Activated CD4-positive, alpha-beta T cell treated with anti-CD3 and anti-CD28 coated beads, Interleukin-2, amount 50 U/mL, for 1 hour (primary cell): ENCODE data around the gene MB21D2.
A peak's percentile ranks its signal among the peaks of the same experiment; 100 is the strongest.

ENCODE experiments used
- DNase-seq: peaks from one replicate; pipeline ENCODE4 v3.0.0-alpha.2; 2020

MB21D2 gene

DNA sequence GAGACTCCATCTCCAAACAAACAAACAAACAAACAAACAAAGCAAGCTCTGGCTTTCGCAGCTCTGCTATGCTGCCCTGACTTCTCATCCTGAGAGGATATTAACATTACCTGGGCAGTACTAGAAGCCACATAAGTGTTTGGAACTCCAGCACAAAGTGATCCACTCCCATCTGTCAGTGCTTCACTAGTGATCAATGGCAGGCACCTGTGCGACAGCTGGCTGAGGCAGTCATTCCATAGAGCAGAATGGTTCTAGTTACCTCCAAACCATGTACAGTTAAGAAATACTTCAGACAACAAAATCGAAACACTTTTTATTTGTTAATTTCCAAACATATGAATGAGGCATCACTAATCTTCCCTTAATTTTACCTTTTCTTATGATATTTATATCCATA is 2.8 kb upstream of the MB21D2 start:
- no peak for DNase-seq

DNA sequence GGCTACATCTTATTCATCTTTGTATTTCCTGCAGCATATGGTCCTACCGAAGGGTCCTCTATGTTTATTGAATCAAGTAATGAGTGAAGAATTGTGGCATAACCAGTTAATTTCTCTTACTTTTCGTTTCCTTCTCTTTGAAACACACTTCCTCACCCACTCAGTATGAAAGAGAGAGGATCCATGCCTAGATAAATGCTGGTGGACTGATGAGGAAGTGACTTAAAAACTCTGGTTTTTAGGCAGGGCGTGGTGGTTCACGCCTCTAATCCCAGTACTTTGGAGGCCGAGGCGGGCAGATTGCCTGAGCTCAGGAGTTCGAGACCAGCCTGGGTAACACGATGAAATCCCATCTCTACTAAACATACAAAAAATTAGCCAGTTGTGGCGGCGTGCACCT is 2.2 kb upstream of the MB21D2 start:
- no peak for DNase-seq

DNA sequence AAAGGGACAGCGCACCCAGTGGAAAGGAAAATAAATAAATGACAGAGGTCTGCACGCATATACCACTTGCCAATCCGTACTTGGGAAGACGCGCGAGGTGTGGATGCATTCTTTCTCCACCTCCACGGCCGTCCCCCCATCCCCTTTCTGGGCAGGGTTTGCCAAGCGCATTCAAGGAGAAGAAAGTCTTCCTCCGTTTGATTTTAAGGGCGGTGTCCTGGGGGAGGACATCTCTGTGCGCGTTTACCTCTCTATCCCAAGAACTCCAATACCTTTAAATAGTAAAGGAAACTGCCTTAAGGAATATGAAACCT is 576 bp upstream of the MB21D2 start:
- no peak for DNase-seq

DNA sequence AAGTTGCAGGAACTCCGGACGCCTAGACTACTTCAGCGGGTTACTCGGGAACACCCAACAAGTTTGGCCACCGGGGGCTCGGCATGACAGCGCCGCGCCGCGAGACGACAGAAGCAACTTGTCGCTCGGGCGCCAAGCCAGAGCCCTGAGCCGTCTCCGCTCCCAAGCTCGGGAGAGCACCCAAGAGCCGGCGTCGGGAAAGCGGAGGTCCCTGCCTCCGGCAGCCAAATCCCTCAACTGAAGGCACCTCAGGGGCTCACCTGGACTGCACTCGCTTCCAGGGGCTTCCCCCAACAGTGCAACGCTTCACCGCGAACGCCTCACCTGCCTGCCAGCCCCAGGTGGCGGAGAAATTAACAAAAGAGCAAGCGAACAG is 640 bp downstream of the MB21D2 start:
- peak; percentile 22 for DNase-seq

DNA sequence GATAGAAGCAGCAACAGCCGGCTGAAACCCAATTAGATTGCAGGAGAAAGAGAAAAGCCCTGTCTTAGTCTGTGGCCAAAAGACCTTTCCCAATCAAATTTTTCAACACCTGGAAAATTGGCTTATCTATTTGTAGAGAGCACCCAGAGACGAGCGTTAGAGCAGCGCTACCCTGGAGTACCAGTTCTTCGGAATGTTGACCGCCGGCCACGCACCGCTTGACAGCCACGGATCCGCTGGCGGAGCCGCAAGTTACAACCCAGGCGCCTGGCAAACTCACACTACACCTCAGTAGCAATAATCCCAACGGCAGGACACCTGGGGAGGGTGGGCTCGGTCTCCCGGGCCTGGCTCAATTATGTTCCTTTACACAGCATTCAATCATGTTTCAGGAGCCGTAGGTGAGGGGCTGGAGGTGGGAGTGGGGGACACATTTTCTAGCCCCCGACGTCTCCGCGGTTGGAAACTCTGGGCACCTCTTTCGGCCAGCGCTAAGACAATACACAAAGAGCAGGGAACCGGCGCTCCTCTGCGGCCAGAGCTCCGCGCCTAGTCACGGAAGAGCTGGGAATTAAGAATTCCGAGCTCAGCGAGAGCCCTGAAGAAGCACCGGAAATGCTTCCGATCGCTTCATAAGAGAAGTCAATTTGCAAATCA is 1.2 kb downstream of the MB21D2 start:
- no peak for DNase-seq

DNA sequence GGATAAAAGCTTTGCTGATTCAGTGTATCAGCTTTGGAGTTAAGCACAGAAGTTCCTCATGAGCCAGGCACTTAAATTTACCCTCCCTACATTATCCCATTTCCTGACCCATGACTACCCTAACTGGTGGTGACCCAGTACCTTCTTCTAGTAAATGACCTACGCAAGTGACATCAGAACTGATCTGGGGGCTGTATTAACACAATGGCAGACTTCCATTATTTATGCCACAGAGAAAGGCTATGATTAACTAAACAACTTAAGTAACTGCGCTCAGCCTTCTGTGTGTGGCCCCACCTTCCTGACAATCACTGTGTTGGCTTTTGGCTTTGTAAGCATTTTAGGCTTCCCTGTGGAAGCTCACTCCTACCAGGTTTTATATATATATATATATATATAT is 1.9 kb downstream of the MB21D2 start:
- no peak for DNase-seq

DNA sequence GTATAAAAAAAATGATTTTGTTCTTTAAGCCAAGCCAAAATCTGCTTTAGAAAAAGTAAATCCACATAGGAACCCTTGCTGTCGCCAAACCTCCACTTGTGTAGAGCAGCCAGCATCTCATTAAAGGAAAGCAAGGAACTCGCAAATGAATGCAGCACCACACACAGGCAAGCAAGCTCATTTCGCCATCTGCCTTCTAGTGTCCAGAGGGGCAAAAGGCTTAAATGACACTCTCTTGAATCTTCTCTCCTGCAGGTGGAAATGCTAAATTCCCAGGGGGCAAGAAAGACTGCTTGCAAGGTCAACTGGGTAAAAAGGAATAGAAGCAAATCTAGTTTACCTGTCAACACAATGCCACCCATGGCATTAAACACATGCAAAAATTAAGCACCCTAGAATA is 2.4 kb downstream of the MB21D2 start:
- no peak for DNase-seq

DNA sequence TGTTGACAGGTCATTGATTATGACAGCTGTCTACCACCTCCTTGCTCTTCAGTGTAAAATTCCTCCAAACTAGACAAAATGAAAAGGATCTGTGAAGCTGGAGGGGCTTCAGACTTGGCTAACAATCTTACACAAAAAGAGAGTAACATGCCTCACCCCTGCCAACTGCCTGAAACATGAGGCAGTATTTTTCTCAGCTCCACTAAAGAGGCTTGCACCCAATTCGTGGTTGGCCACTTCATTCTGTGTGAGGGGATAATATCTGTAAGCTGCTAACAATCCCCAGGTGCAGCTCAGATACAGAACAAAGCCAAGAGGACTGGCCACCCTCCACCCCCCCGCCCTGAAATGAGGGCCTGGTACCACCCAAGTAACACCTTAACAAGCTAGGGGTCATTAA is 2.8 kb downstream of the MB21D2 start:
- no peak for DNase-seq

DNA sequence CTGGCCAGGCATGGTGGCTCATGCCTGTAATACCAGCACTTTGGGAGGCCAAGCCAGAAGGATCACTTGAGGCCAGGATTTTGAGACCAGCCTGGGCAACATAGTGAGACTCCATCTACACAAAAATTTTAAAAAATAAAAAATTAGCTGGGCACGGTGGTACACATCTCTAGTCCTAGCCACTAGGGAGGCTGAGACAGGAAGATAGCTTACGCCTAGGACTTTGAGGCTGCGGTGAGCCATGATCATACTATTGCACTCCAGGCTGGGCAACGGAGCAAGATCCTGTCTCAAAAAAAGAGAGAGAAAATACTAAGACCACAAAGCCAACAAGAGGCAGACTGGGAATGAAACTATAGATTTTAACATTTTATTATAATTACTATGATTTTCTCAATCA is 4.1 kb downstream of the MB21D2 start:
- DNase-seq: no peak

DNA sequence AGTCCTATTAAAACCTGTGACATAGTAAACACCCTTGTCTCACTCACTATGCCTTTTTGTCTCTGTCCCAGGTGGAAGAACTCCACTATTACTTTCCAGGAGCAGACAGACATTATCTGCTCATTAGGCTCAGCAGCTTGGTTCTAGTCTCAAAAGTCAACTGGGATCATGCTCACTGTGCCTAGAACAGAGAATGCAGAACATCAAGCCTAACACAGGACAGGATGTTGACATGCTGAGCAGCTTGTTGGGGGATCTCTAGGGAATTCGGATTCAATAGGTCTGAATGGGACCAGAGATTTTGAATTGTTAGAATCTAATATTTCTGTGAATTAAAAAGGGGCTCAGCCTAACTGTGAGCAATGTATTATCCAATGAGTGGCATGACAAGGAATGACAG is 6.4 kb downstream of the MB21D2 start:
- no peak for DNase-seq

DNA sequence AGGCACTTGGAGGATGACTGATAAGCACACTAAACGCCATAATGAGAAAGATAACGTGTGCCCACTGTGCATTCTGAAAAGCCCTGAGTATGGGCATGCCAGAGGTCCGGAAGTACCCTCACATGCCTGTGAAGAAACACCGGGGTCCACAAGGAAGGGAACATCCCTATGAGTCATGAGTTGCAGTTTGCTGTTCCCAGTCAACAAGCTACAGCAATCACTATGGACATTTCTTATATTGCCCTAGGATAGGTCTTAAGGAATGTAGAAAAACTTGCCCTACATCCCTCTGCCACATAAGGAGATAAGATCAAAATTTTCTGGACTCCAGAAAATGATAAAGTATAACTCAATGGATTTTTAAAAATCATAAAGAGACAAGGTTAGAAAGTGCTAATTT is 9.9 kb downstream of the MB21D2 start:
- DNase-seq: no peak

DNA sequence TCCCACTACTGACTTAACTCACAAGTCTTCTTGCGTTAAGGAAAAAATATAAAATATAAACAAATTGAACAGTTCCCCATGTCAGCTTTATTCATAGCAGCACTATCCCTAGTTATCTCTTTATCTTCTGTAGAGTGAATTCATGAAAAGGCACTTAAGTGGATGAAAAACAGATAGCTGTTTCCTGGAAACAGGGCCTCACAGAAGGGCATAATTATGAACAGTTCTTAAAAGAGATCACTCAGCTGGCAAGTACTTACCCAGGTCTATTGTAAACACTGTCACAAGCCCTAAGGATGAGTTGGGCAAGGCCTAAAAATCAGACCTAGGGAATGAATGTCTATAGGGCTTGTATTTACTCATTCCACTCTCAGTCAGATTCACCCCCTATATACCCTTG is 10.7 kb downstream of the MB21D2 start:
- no peak for DNase-seq

DNA sequence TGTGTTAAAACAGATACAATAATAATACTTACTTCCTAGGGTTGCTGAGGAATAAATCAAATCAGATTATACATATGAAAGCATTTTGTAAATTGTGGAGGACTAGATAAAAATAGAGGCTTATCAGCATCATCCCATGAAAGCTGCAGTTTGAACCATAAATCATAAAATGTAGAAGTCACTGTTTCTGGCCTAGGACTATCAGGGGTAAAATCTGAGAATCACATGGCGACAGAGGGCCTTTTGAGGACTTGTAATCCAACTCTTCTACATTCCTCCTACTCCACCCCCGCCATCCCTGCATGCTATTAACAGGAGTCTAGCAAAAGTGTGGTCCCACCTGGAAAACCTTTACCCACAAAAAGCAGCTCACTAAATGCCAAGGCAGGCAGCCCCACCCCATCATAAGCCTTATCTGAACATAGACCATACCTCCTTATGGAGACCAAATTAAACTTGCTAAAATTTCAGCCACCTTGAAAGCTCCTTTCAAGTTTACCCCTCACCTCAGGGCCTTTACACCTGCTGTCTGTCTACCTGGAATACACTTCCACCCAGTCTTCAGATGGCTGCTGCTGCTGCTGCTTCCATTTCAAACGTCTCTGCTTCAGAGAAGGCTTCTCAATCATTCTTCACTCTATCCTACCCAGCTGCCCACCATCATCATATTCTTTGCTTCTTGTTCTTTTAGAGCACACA is 11.5 kb downstream of the MB21D2 start:
- no peak for DNase-seq

DNA sequence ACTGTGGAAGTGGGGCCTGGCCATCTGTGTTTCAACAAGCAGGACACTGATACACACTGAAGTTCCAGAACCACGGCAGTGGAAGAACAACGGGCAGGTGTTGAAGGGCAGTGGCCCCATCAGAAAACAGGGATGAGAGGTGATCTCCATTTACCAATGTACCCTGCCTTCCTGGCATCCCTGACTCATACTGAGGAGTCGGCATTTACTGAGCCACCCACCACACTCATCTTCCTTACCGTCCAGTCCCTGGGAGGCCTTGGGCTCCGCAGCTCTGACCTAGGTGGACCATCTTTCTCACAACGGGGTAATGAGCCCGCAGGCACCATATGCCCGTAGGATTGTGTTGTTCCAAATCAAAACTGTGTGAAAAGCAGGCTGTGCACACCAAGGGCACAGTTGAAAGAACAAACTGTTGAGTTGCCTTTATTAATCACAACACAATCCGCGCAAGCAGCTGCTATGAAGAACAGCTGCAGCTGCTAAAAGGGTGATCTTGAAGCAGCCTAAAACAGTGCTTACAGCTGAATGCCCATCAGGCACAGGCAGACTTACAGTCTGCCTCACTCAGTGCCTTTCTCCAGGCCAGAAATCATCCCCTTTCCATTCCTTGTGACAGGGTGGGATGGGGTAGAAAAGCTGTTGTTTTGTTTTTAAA is 12.9 kb downstream of the MB21D2 start:
- DNase-seq: no peak

DNA sequence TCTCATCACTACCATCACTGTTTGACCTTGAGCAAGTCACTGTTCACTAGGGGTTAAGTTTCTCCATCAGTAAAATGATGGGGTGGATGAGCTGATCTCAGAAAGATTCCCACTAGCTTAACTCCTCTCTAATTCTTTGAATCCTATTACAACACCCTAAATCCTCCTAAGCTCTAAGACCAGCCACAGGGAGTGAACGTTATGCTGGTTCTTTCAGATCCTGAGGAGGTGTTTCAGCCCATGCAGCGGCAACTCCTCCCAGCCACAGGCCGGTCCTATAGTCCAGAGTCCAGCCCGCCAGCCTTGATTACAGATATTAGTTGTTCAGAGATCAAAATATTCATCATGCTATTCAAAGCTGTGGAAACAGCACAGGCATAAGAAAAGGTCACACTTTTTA is 15.1 kb downstream of the MB21D2 start:
- no peak for DNase-seq

DNA sequence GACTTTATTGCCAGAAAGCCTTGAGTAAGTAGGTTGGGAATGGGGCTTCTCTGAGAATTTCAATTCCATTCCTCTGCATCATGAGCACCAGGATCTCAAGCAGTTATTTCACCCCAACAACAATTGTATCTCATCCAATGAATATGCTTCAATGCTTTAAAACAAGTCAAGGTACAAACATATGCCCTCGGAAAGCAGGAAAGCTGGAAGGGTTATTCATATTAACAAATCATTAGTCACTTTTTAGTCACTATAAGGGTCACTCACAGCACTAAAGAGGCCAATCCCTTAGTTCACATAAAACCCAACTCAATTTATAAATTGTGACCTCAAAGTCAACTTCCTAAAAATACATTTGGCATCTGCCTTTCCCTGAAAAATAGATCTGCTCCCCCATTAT is 16.2 kb downstream of the MB21D2 start:
- no peak for DNase-seq

DNA sequence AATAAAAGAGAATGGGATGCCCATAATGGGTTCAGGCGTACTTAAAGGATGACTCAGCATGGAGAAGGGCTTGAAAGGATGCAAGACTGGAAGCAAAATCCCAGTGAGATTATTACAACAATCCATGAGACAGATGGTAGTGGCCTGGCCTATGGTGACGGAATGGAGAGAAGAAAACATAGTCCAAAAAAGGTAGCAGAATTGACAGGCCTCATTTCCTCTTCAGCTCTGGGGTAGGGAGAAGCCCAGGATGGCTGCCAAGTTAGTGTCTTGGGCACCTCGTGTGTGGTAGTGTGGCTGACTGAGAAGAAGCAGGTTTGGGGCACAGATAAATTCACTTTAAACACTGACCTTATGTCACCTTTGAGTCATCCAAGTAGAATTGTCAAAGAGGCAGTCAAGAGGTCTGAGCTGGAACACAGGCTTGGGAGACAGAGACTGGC is 18.1 kb downstream of the MB21D2 start:
- DNase-seq: no peak

DNA sequence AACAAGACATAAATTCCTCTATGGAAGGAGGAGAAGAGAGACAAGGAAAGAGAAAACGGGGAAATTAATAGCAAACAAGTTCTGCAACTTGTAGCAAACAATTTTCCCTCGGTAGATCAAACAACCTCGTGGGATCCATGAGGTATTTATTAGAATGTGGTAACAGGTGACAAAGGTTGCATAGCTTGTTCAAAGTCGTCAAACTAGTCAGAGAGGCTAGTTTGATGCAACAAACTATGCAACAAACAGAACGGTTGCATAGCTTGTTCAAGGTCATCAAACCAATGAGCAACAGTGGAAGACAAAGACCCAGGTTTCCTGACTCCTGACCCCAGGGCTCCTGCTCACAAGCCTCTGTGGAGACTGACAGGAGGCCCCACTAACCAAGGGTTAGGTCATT is 20.7 kb downstream of the MB21D2 start:
- no peak for DNase-seq

DNA sequence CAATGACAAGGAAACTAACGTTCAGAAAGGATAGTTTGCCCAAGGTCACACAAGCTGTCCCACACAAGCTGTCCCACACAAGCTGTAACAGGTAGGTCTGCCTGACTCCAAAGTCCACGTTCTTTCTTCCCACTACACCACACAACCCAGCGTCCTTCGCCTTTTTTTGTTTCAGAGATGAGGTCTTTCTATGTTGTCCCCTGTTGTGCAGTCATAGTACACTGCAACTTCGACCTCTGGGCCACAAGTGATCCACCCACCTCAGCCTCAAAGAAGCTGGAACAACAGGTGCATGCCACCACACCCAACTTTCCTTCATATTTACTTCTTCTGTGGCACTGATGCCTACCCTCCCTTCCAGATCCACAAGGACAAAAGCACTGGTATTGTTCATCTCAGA is 21.4 kb downstream of the MB21D2 start:
- DNase-seq: no peak

DNA sequence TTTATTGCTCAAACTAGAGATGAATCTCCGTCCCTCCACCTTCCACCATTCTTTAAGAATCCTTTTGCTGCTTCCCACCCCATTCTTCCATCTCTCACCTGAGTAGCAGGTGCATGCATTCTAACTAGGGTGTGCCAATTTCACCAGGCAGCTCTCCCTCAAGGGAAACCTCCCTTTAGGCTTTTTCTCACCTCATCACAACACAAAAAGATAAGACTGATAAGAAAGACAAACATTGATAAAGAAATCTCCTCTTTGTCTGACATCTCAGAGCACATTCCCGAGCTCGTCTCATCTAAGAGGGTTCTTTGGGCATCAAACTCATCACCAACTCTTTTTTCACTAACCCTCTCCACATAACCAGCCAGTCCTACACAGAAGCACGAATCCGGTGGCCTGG is 23.0 kb downstream of the MB21D2 start:
- DNase-seq: no peak

DNA sequence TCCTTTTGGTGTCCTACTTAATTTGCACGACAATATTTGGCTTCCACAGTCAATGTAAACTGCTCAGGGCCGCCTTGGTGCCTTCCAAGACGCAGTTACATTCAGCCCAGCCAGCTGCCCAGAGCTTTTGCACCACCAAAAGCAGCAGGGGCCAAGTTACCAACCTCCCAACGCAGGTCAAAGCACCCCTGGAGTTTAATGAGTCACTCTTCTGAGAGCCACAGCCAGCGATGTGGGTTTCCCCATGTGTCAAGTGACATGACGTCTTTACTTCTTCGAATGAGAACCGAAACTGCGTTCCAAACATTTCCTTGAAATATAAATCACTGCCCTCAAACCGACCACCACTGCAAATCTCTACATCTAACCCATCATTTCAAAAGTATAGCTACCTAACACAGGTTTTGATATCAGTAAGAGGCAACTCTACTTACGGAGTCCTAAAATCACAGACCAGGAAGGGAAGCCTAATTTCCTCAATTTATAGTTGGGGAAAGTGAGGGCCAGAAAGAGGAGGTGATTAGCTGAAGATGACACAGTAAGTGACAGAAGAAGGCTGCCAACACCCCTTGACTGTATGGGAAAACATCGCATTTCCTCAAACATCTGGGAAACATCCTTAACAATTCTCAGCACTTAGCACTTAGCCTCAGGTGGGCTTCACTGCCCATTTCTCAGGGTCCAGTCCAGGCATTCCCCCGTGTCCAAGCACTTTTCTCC is 24.5 kb downstream of the MB21D2 start:
- DNase-seq: peak; percentile 50

DNA sequence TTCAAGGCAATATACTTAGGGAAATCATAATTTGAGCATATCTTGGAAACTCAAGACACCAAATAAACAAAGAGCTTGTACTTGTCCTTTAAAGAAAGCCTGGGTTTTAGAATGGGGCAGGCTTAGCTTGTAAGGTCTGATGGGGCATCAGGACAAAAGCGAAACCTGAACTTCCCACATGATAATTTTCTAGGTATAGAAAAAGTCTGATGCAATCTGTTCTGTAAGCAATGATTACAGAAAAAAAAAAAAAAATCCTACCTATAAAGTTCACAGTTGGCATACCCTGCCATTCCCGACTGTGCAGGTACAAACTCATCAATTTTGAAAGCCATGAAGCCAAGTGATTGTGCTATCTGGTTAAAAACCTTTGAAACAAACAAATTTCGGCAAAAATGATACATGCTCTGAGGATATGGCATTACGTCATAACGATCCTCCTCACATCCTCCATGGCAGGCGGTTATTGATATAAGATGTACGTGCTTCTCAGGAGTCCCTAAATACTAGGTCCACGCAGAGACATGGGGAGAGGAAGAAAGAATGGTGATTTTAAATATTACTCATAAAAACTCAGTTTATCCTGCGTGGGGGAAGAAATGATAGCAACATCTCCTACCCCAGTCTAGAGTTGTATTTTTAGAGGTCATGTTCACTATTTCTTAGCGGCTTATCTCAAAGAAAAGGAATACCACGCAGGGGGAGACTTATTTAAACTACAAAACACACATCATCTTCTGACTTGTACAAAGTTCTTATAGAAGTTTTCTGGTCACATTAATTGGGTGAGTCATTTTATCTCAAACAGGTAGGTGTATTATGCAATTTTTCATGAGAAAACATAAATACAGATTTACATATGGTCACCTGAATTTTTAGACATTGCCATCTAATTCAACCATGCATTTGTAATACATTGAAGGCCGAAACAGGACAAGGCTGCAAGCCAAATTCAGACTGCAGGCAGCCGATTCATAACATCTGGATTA is 27.0 kb downstream of the MB21D2 start:
- no peak for DNase-seq

DNA sequence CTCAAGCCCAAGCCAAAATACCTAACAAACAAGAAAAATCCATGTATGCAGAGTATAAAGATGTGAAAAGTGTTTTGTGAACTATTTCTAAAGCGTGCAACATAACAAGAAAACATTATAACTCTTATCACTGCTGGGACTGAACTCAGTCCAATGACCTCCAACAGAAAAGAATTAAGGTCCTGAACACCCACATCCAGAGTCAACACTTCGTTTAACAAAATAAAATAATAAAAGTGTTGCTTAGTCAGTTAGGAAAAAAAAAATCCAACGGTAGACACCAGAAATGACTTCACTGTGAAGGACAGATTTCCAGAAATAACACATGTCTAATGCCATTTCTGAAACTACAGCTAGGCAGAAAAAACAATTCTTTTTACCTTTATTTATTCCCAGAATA is 28.0 kb downstream of the MB21D2 start:
- DNase-seq: no peak
